ENCODE measurements around the gene FABP3. TPM values are rescaled to one million over a fixed set of nuclear protein-coding genes. Genes with fewer than 3 reads are reported as not detected.

The FABP3 gene
- total RNA-seq, 1 donor from 2014 or later, result 0.74 TPM

GRCh38 chr1:31370565-31370964, 2.3 kb downstream of the FABP3 start:
- TF ChIP-seq, protein P1, sequence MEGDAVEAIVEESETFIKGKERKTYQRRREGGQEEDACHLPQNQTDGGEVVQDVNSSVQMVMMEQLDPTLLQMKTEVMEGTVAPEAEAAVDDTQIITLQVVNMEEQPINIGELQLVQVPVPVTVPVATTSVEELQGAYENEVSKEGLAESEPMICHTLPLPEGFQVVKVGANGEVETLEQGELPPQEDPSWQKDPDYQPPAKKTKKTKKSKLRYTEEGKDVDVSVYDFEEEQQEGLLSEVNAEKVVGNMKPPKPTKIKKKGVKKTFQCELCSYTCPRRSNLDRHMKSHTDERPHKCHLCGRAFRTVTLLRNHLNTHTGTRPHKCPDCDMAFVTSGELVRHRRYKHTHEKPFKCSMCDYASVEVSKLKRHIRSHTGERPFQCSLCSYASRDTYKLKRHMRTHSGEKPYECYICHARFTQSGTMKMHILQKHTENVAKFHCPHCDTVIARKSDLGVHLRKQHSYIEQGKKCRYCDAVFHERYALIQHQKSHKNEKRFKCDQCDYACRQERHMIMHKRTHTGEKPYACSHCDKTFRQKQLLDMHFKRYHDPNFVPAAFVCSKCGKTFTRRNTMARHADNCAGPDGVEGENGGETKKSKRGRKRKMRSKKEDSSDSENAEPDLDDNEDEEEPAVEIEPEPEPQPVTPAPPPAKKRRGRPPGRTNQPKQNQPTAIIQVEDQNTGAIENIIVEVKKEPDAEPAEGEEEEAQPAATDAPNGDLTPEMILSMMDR (IDR thresholded peaks at IDR 0.05; ENCODE audit: unreplicated experiment), result no peak
- Mint-ChIP-seq H3K4me1 (ENCODE audit: low read depth) (peaks cover 16% of the 10 kb centered on the region), H3K4me3 (ENCODE audit: low read depth) (no peak overlapping the region), H3K36me3 (ENCODE audit: insufficient read depth) (peaks cover 1% of the 10 kb centered on the region), H3K27ac (no peak overlapping the region), H3K9me3 (ENCODE audit: low read depth) (no peaks in the 10 kb centered on the region), H3K27me3 (peaks cover 5% of the 10 kb centered on the region)
- DNase-seq (ENCODE audit: low spot score, unreplicated experiment), result no peak

DNA sequence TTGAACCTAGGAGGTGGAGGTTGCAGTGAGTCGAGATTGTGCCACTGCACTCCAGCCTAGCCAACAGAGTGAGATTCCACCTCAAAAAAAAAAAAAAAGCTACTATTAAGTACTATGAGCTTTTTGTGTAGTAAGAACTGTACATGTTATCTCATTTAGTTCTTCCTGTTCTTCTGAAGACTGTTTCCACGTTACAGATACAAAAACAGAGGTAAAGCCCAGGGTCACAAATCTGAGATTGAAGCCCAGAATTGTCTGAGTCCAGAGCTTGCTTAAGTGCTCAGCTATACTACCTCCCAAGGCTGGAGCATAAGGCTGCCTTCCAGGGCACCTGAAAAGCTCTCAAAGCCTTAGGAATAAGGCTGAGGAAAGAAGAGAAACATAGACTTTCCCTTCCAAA, 2.9 kb downstream of the FABP3 start:
- H3K4me1 Mint-ChIP-seq (ENCODE audit: low read depth), result peaks cover 16% of the 10 kb centered on the region
- TF ChIP-seq, protein P1 (IDR thresholded peaks at IDR 0.05; ENCODE audit: unreplicated experiment), result no peak
- H3K36me3 Mint-ChIP-seq (ENCODE audit: insufficient read depth), result peaks cover 3% of the 10 kb centered on the region
- H3K4me3 Mint-ChIP-seq (ENCODE audit: low read depth), result no peak overlapping the region
- H3K27ac Mint-ChIP-seq, result no peak overlapping the region
- no peak for DNase-seq (ENCODE audit: low spot score, unreplicated experiment)
- H3K9me3 Mint-ChIP-seq (ENCODE audit: low read depth), result no peaks in the 10 kb centered on the region
- peaks cover 5% of the 10 kb centered on the region for H3K27me3 Mint-ChIP-seq

DNA sequence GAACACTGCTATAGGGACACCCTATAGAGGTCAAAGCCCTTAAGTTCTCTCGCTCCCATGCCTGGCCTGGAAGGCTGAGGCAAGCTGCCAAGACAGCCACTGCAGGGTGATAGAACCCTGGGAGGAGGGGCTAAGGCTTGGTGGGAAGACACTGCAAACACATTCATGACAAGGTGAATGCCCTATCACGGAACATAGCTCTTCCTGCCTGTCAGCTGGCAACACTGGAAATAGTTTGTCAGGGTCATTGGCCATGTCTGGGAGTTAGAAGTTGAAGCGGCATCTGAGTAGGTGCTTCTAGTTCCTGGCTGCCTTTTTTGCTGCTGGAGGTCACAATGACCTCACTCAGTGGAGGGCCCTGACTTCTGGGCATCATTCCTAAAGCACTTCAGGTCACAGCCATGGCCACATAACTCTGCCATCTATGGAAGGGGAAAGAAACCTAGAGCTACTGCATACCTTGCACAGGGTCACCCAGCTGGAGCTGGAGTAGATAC, 4.2 kb downstream of the FABP3 start:
- Mint-ChIP-seq H3K27ac (no peak overlapping the region), H3K9me3 (ENCODE audit: low read depth) (no peaks in the 10 kb centered on the region), H3K27me3 (peaks cover 5% of the 10 kb centered on the region), H3K4me3 (ENCODE audit: low read depth) (no peak overlapping the region), H3K36me3 (ENCODE audit: insufficient read depth) (peaks cover 5% of the 10 kb centered on the region), H3K4me1 (ENCODE audit: low read depth) (peaks cover 14% of the 10 kb centered on the region)
- TF ChIP-seq, protein P1 (IDR thresholded peaks at IDR 0.05; ENCODE audit: unreplicated experiment), result no peak
- DNase-seq (ENCODE audit: low spot score, unreplicated experiment), result no peak

- no peaks in the 10 kb centered on the region for H3K27me3 Mint-ChIP-seq
- TF ChIP-seq, protein P1 (IDR thresholded peaks at IDR 0.05; ENCODE audit: unreplicated experiment), result no peak
- no peaks in the 10 kb centered on the region for H3K4me1 Mint-ChIP-seq (ENCODE audit: low read depth)
- no peak overlapping the region for H3K4me3 Mint-ChIP-seq (ENCODE audit: low read depth)
- peaks cover 5% of the 10 kb centered on the region for H3K36me3 Mint-ChIP-seq (ENCODE audit: insufficient read depth)
- H3K9me3 Mint-ChIP-seq (ENCODE audit: low read depth), result no peaks in the 10 kb centered on the region
- no peak for DNase-seq (ENCODE audit: low spot score, unreplicated experiment)
- no peak overlapping the region for H3K27ac Mint-ChIP-seq
These were observed 6.1 kb downstream of the FABP3 start for GRCh38 chr1:31366796-31367195.

DNA sequence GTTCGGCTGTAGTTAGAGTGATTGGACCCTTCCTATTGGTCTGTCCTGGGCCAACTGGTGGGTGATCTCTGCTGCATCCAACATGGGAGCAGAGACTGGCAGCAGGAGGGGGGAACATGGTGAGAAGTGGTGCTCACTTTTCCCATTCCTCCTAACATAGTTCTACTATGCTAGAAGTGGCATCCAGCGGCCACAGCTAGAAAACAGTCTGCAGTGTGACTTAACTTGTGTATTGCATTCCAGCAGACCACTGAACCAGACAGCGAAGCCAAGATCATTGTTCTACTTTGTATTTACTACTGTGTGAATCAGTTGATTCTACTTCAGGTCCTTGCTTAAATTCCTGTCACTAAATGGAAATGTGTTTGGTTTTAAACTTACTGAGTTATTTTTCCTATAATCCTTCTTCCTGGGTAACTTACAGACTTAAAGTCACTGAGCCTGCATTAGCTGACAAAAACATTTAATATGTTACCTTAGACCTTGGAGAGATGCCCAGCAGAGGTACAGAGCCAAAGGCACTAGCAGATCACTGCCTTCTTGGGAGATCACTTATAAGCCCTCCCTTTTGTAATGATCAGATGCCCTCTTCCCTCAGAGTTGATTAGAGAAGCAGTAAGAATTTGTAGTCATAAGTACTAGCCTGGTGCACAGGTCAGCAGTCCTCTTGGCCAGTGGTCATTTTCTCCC, 8.2 kb downstream of the FABP3 start:
- H3K36me3 Mint-ChIP-seq (ENCODE audit: insufficient read depth), result peaks cover 8% of the 10 kb centered on the region
- H3K27me3 Mint-ChIP-seq, result no peaks in the 10 kb centered on the region
- TF ChIP-seq, protein P1 (IDR thresholded peaks at IDR 0.05; ENCODE audit: unreplicated experiment), result no peak
- H3K27ac Mint-ChIP-seq, result no peak overlapping the region
- H3K4me1 Mint-ChIP-seq (ENCODE audit: low read depth), result no peaks in the 10 kb centered on the region
- DNase-seq (ENCODE audit: low spot score, unreplicated experiment), result no peak
- H3K9me3 Mint-ChIP-seq (ENCODE audit: low read depth), result no peaks in the 10 kb centered on the region
- H3K4me3 Mint-ChIP-seq (ENCODE audit: low read depth), result no peak overlapping the region

Data from progenitor cell of endocrine pancreas (in vitro differentiated cells).